Large intestine (tissue), 3 donors: ENCODE data around the gene CFD. TPM values are rescaled to one million over a fixed set of nuclear protein-coding genes. Genes with fewer than 3 reads are reported as not detected.

ENCODE experiments used
- DNase-seq, 2 donors: peaks; one replicate each; pipeline versions ENCODE4 v3.0.0 to v3.0.0-alpha.2; 2013
- H3K27ac ChIP-seq: one replicate; pipeline ENCODE4 v1.5.1; 2013; ENCODE audit warnings: low read length
- H3K27me3 ChIP-seq: 2 replicates; pipeline ENCODE4 v1.6.1; 2013; ENCODE audit warnings: low read length; ENCODE audit not compliant: control insufficient read depth, insufficient read depth
- H3K36me3 ChIP-seq: 2 replicates; pipeline ENCODE4 v1.6.1; 2013; ENCODE audit warnings: low read length; ENCODE audit not compliant: control insufficient read depth, insufficient read depth
- H3K4me1 ChIP-seq: one replicate; pipeline ENCODE4 v1.6.1; 2013; ENCODE audit warnings: low read length; ENCODE audit not compliant: control insufficient read depth, insufficient read depth
- H3K4me3 ChIP-seq: one replicate; pipeline ENCODE4 v1.5.1; 2013; ENCODE audit warnings: low read length
- H3K9me3 ChIP-seq: one replicate; pipeline ENCODE4 v1.6.1; 2013; ENCODE audit warnings: mild to moderate bottlenecking, low read depth, low read length, moderate library complexity; ENCODE audit not compliant: control insufficient read depth
- WGBS: methylation state at CpG from one replicate; pipeline ENCODE4 v1.1.5; 2013; ENCODE audit warnings: low lambda C conversion rate; ENCODE audit not compliant: insufficient coverage; 5-methylcytosine and 5-hydroxymethylcytosine counted together
- polyA plus RNA-seq: library from polyadenylated mRNA; unstranded; fragments of 120-200 nt; gene quantifications from one replicate; pipeline ENCODE4 v1.2.1, GENCODE V29; 2013

CFD gene
- polyA plus RNA-seq, 1 donor = 6.1 TPM

- no peak overlapping the region for H3K27ac ChIP-seq
- H3K9me3 ChIP-seq = peaks cover 4% of the 10 kb centered on the region
- peaks cover 34% of the 10 kb centered on the region for H3K36me3 ChIP-seq
- no peaks in the 10 kb centered on the region for H3K27me3 ChIP-seq
- H3K4me1 ChIP-seq = no peaks in the 10 kb centered on the region
- H3K4me3 ChIP-seq = no peak overlapping the region
- DNase-seq = no peak
- no CpG with 5 or more reads among the region's 30 CpGs for WGBS
These were observed 41.0 kb downstream of the CFD start for GRCh38 chr19:900302-901111.

GRCh38 chr19:901216-902092 is 42.0 kb downstream of the CFD start:
- no peak for DNase-seq
- Histone ChIP-seq H3K9me3 (peaks cover 4% of the 10 kb centered on the region), H3K27ac (no peak overlapping the region), H3K36me3 (peaks cover 34% of the 10 kb centered on the region), H3K4me1 (no peaks in the 10 kb centered on the region), H3K4me3 (no peak overlapping the region), H3K27me3 (no peaks in the 10 kb centered on the region)
- no CpG with 5 or more reads among the region's 27 CpGs for WGBS

DNA sequence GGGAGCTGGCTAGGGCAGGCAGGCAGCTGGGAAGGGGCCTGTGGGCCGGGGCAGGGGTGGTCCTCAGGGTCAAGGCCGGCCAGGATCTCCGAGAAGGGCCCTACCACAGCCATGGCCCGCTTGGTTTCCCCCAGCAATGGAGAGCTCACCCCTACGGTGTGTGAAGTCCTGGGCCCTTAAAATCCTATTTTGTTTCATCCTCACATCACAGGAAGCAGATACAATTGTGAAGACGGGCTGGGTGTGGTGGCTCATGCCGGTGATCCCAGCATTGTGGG is 42.6 kb downstream of the CFD start:
- no peak for DNase-seq
- Histone ChIP-seq H3K27ac (no peak overlapping the region), H3K36me3 (peaks cover 30% of the 10 kb centered on the region), H3K4me3 (no peak overlapping the region), H3K9me3 (peaks cover 4% of the 10 kb centered on the region), H3K4me1 (no peaks in the 10 kb centered on the region), H3K27me3 (no peaks in the 10 kb centered on the region)
- no CpG with 5 or more reads among the region's 7 CpGs for WGBS

GRCh38 chr19:902446-903226 is 43.2 kb downstream of the CFD start:
- Histone ChIP-seq H3K4me1 (no peaks in the 10 kb centered on the region), H3K9me3 (peaks cover 4% of the 10 kb centered on the region), H3K27me3 (no peaks in the 10 kb centered on the region), H3K27ac (no peak overlapping the region), H3K4me3 (no peak overlapping the region), H3K36me3 (peaks cover 26% of the 10 kb centered on the region)
- no peak for DNase-seq
- 100% methylated on average over 1 of the region's 14 CpGs for WGBS

DNA sequence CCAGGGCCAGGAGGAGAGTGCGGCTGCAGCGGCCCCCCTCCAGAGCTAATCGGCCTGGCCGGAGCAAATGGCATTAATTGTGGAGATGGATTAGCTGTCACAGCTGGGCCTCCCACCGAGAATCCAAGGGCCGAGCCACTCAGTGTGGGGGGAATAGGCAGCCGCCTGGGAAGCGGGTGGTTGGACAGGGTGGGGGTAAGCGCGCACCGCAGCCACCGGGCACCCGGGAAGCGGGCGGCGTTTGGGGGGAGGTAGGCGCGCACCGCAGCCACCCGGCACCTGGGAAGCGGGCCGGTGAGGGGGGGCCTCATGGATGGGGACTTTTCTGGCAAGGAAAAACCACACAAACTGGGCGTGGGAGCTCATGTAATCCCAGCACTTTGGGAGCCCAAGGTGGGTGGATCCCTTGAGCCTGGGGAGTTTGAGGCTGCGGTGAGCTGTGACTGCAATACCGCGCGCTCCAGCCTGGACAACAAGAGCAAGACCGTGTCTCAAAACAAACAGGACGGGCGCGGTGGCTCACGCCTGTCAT is 43.9 kb downstream of the CFD start:
- peaks cover 26% of the 10 kb centered on the region for H3K36me3 ChIP-seq
- peaks cover 4% of the 10 kb centered on the region for H3K9me3 ChIP-seq
- no peaks in the 10 kb centered on the region for H3K27me3 ChIP-seq
- H3K27ac ChIP-seq = no peak overlapping the region
- no peaks in the 10 kb centered on the region for H3K4me1 ChIP-seq
- H3K4me3 ChIP-seq = no peak overlapping the region
- no CpG with 5 or more reads among the region's 32 CpGs for WGBS
- DNase-seq = no peak

DNA sequence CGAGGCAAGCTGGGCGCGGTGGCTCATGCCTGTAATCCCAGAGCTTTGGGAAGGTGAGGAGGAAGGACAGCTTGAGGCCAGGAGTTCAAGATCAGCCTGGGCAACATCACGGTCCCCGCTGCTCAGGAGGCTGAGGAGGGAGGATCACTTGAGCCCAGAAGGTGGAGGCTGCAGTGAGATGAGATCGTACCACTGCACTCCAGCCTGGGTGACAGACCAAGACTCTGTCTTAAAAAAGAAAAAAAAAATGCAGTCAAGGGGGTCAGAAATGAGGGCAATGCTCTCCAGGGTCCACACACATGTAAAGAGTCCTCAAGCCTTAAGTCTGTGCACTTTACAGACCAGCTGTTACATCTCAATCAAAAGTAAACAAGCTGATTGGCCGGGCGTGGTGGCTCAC is 45.1 kb downstream of the CFD start:
- H3K27ac ChIP-seq = no peak overlapping the region

DNA sequence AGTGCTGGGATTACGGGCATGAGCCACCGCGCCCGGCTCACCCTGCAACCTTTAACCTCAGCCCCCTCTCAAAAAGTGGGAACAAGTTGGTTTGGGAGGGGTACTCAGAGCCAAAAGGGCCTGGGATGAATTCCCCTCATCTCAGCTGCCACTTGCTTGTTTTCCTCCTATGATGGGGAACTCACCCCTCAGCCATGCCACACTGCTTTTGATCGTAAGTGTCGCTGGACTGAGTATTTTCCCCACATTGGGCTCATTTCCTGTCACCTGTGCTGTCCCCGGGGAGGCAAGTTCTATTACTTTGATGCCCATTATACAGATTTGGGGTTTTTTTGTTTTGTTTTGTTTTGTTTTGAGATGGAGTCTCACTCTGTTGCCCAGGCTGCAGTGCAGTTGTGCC is 47.0 kb downstream of the CFD start:
- peaks cover 6% of the 10 kb centered on the region for H3K36me3 ChIP-seq
- no CpG with 5 or more reads among the region's 7 CpGs for WGBS
- peaks cover 1% of the 10 kb centered on the region for H3K9me3 ChIP-seq
- peaks cover 11% of the 10 kb centered on the region for H3K4me1 ChIP-seq
- H3K4me3 ChIP-seq = no peak overlapping the region
- H3K27me3 ChIP-seq = no peaks in the 10 kb centered on the region
- no peak for DNase-seq
- H3K27ac ChIP-seq = no peak overlapping the region

More for the DNA sequence above, 45.1 kb downstream of the CFD start:
- peaks cover 7% of the 10 kb centered on the region for H3K4me1 ChIP-seq
- no peaks in the 10 kb centered on the region for H3K27me3 ChIP-seq
- H3K9me3 ChIP-seq = peaks cover 4% of the 10 kb centered on the region
- no peak for DNase-seq
- H3K36me3 ChIP-seq = peaks cover 16% of the 10 kb centered on the region
- 80% methylated on average over 1 of the region's 8 CpGs for WGBS
- H3K4me3 ChIP-seq = no peak overlapping the region

- H3K9me3 ChIP-seq = peaks cover 5% of the 10 kb centered on the region
- no peaks in the 10 kb centered on the region for H3K36me3 ChIP-seq
- no peak overlapping the region for H3K4me3 ChIP-seq
- no peaks in the 10 kb centered on the region for H3K27me3 ChIP-seq
- DNase-seq = no peak
- H3K27ac ChIP-seq = no peak overlapping the region
- WGBS = no CpG with 5 or more reads among the region's 14 CpGs
- H3K4me1 ChIP-seq = peaks cover 11% of the 10 kb centered on the region
These were observed 47.9 kb downstream of the CFD start for GRCh38 chr19:907183-907853.

GRCh38 chr19:911197-912033 is 52.0 kb downstream of the CFD start:
- no peak overlapping the region for H3K4me3 ChIP-seq
- H3K27ac ChIP-seq = no peak overlapping the region
- no peaks in the 10 kb centered on the region for H3K27me3 ChIP-seq
- 100% methylated on average over 1 of the region's 54 CpGs for WGBS
- no peak for DNase-seq
- peaks cover 5% of the 10 kb centered on the region for H3K9me3 ChIP-seq
- H3K4me1 ChIP-seq = peaks cover 14% of the 10 kb centered on the region
- no peaks in the 10 kb centered on the region for H3K36me3 ChIP-seq
